ENCODE results near the gene TBC1D14. TPM values are rescaled to one million over a fixed set of nuclear protein-coding genes. Genes with fewer than 3 reads are reported as not detected.

Gene TBC1D14
- total RNA-seq, 1 experiment from 2014 or later = 44.3 TPM

GRCh38 chr4:6884341-6884870 is 25.2 kb upstream of the TBC1D14 start:
- Histone ChIP-seq H3K27ac (ENCODE audit: low read depth, low read length, poor library complexity, severe bottlenecking) (no peak overlapping the region), H3K27me3 (replicated peaks; ENCODE audit: insufficient read depth, low read depth, low read length, poor library complexity) (no peaks in the 10 kb centered on the region), H3K4me3 (ENCODE audit: low read depth, low read length, poor library complexity, severe bottlenecking) (no peak overlapping the region), H3K9me3 (ENCODE audit: low read depth, low read length, poor library complexity, severe bottlenecking) (no peaks in the 10 kb centered on the region), H3K36me3 (ENCODE audit: insufficient read depth, low read length, poor library complexity, severe bottlenecking) (peaks cover 31% of the 10 kb centered on the region), H3K4me1 (ENCODE audit: insufficient read depth, low read length, poor library complexity, severe bottlenecking) (peaks cover 3% of the 10 kb centered on the region)
- DNase-seq (ENCODE audit: low spot score) = no peak
- BruUV-seq (replicated peaks) = no TSS peak
- CTCF ChIA-PET = no interaction called here
- TF ChIP-seq CTCF (conservative IDR thresholded peaks at IDR 0.05; ENCODE audit: low read depth, low read length) = no peak
- POLR2A ChIA-PET (ENCODE audit: low non-redundant PET) = no interaction called here
- intact Hi-C loops (cut with micrococcal nuclease; ENCODE audit: unreplicated experiment) = no loop called here

GRCh38 chr4:6885953-6886557 is 23.6 kb upstream of the TBC1D14 start:
- ChIA-PET POLR2A (ENCODE audit: low non-redundant PET) (no interaction called here), CTCF (interaction anchor here (0.5 to 1.4 kb wide), 5 partner anchors 10 to 197 kb away, joined by 3 to 7 read pairs (median 4); partner anchors contain the start of gene TBC1D14)
- no peak overlapping the region for H3K4me3 ChIP-seq (ENCODE audit: low read depth, low read length, poor library complexity, severe bottlenecking)
- no peaks in the 10 kb centered on the region for H3K27me3 ChIP-seq (replicated peaks; ENCODE audit: insufficient read depth, low read depth, low read length, poor library complexity)
- intact Hi-C loops (cut with micrococcal nuclease; ENCODE audit: unreplicated experiment) = no loop called here
- H3K4me1 ChIP-seq (ENCODE audit: insufficient read depth, low read length, poor library complexity, severe bottlenecking) = peaks cover 3% of the 10 kb centered on the region
- H3K9me3 ChIP-seq (ENCODE audit: low read depth, low read length, poor library complexity, severe bottlenecking) = peaks cover 4% of the 10 kb centered on the region
- no TSS peak for BruUV-seq (replicated peaks)
- peaks cover 24% of the 10 kb centered on the region for H3K36me3 ChIP-seq (ENCODE audit: insufficient read depth, low read length, poor library complexity, severe bottlenecking)
- peak overlapping the region; percentile 61 for H3K27ac ChIP-seq (ENCODE audit: low read depth, low read length, poor library complexity, severe bottlenecking)
- peak; percentile 60 for TF ChIP-seq CTCF (conservative IDR thresholded peaks at IDR 0.05; ENCODE audit: low read depth, low read length)
- TF ChIP-seq EZH2 (IDR thresholded peaks at IDR 0.05; ENCODE audit: borderline replicate concordance, low read depth, low read length, poor library complexity, severe bottlenecking) = no peak
- DNase-seq (ENCODE audit: low spot score) = peak; percentile 75

- no peak for DNase-seq (ENCODE audit: low spot score)
- Histone ChIP-seq H3K27me3 (replicated peaks; ENCODE audit: insufficient read depth, low read depth, low read length, poor library complexity) (no peaks in the 10 kb centered on the region), H3K4me3 (ENCODE audit: low read depth, low read length, poor library complexity, severe bottlenecking) (no peak overlapping the region), H3K4me1 (ENCODE audit: insufficient read depth, low read length, poor library complexity, severe bottlenecking) (peaks cover 3% of the 10 kb centered on the region), H3K9me3 (ENCODE audit: low read depth, low read length, poor library complexity, severe bottlenecking) (peaks cover 4% of the 10 kb centered on the region), H3K36me3 (ENCODE audit: insufficient read depth, low read length, poor library complexity, severe bottlenecking) (peaks cover 15% of the 10 kb centered on the region), H3K27ac (ENCODE audit: low read depth, low read length, poor library complexity, severe bottlenecking) (no peak overlapping the region)
- no TSS peak for BruUV-seq (replicated peaks)
- TF ChIP-seq CTCF (conservative IDR thresholded peaks at IDR 0.05; ENCODE audit: low read depth, low read length) (no peak), EZH2 (IDR thresholded peaks at IDR 0.05; ENCODE audit: borderline replicate concordance, low read depth, low read length, poor library complexity, severe bottlenecking) (no peak)
- intact Hi-C loops (cut with micrococcal nuclease; ENCODE audit: unreplicated experiment) = no loop called here
- ChIA-PET POLR2A (ENCODE audit: low non-redundant PET) (no interaction called here), CTCF (interaction anchor here (1.0 to 1.4 kb wide), 4 partner anchors 10 to 166 kb away, joined by 3 to 7 read pairs (median 4); partner anchors contain the start of gene TBC1D14)
Measured at GRCh38 chr4:6886886-6887285, 22.7 kb upstream of the TBC1D14 start.
